H1 (cell line): Measurements from ENCODE around the gene SIM2. TPM values are rescaled to one million over a fixed set of nuclear protein-coding genes. Genes with fewer than 3 reads are reported as not detected.

Experiments used
- CTCF ChIA-PET: fragments of 300-600 bp; sonication (Branson Sonifier 250); formaldehyde crosslinking; loops from one replicate; lab custom pipeline; 2021; ENCODE audit not compliant: partially characterized antibody; lab: Charles Lee
- POLR2A ChIA-PET: fragments of 300-600 bp; sonication (Branson Sonifier 250); formaldehyde crosslinking; loops from one replicate; lab custom pipeline; 2021; ENCODE audit warnings: inconsistent platforms; ENCODE audit not compliant: partially characterized antibody; lab: Charles Lee
- DNase-seq, 2 experiments: peaks; one replicate each; pipeline versions ENCODE4 v3.0.0 to v3.0.0-alpha.2; 2010 to 2022; ENCODE audit warnings: low spot score in 2 of 2, low read depth in 1 of 2, mixed read lengths in 1 of 2
- FAIRE-seq: peaks from 2 replicates; lab custom pipeline; 2011; peaks lifted over from hg19 to GRCh38; lab: Jason Lieb, UNC
- H2AFZ ChIP-seq: 2 replicates; pipeline ENCODE4 v1.8.1; 2012; ENCODE audit warnings: low read length, inconsistent platforms
- H2AK5ac ChIP-seq: 2 replicates; pipeline ENCODE4 v1.6.1; 2013; ENCODE audit warnings: low read depth, low read length
- H2BK120ac ChIP-seq: replicated peaks from 2 replicates; pipeline ENCODE3; 2013; ENCODE audit warnings: low read depth, low read length, inconsistent platforms
- H2BK12ac ChIP-seq: 2 replicates; pipeline ENCODE4 v1.6.1; 2013; ENCODE audit warnings: low read depth, low read length
- H2BK15ac ChIP-seq: 2 replicates; pipeline ENCODE4 v1.6.1; 2013; ENCODE audit warnings: low read length
- H2BK20ac ChIP-seq: 2 replicates; pipeline ENCODE4 v1.6.1; 2013; ENCODE audit warnings: low read length
- H2BK5ac ChIP-seq: 2 replicates; pipeline ENCODE4 v1.6.1; 2013; ENCODE audit warnings: low read depth, low read length
- H3K14ac ChIP-seq: 2 replicates; pipeline ENCODE4 v1.6.1; 2013; ENCODE audit warnings: inconsistent platforms; ENCODE audit not compliant: insufficient read length
- H3K18ac ChIP-seq: 2 replicates; pipeline ENCODE4 v1.6.1; 2013; ENCODE audit warnings: low read length; ENCODE audit errors: extremely low read depth
- H3K23ac ChIP-seq: 2 replicates; pipeline ENCODE4 v1.6.1; 2013; ENCODE audit warnings: inconsistent platforms; ENCODE audit not compliant: insufficient read length
- H3K23me2 ChIP-seq: 2 replicates; pipeline ENCODE4 v1.6.1; 2013; ENCODE audit warnings: low read depth, low read length
- H3K27ac ChIP-seq: 2 replicates; pipeline ENCODE4 v1.6.1; 2011; ENCODE audit warnings: low read depth, low read length, inconsistent platforms
- H3K27me3 ChIP-seq, 4 experiments: replicated peaks in 1 of 4; 1 replicate in 1 of 4; 2 replicates in 3 of 4; pipeline versions ENCODE4 v1.6.1 to v1.8.1; 2011 to 2013; ENCODE audit warnings: low read length in 3 of 4, mild to moderate bottlenecking in 3 of 4, inconsistent platforms in 2 of 4, mixed read lengths in 2 of 4, moderate library complexity in 1 of 4; ENCODE audit not compliant: control insufficient read depth in 3 of 4, insufficient read depth in 3 of 4; ENCODE audit errors: extremely low read depth in 1 of 4
- H3K36me3 ChIP-seq, 4 experiments: 2 replicates each; pipeline versions ENCODE4 v1.6.1 to v1.8.1; 2011 to 2013; ENCODE audit warnings: mild to moderate bottlenecking in 4 of 4, low read length in 3 of 4, moderate library complexity in 2 of 4, control low read depth in 1 of 4, inconsistent platforms in 1 of 4; ENCODE audit not compliant: insufficient read depth in 4 of 4, control insufficient read depth in 2 of 4
- H3K4ac ChIP-seq: replicated peaks from 2 replicates; pipeline ENCODE3; 2013; ENCODE audit warnings: low read length, low read depth, mixed read lengths, inconsistent platforms; ENCODE audit not compliant: insufficient read length
- H3K4me1 ChIP-seq, 4 experiments: replicated peaks in 1 of 4; 1 replicate in 1 of 4; 2 replicates in 3 of 4; pipeline versions ENCODE4 v1.6.1 to v1.8.1; 2011 to 2013; ENCODE audit warnings: low read length in 3 of 4, inconsistent platforms in 2 of 4, mixed read lengths in 1 of 4; ENCODE audit not compliant: insufficient read depth in 4 of 4, control insufficient read depth in 3 of 4
- H3K4me2 ChIP-seq, 2 experiments: 2 replicates each; pipeline versions ENCODE4 v1.6.1 to v1.8.1; 2011 to 2013; ENCODE audit warnings: low read depth in 2 of 2, low read length in 2 of 2, control low read depth in 1 of 2, inconsistent platforms in 1 of 2, mild to moderate bottlenecking in 1 of 2; ENCODE audit not compliant: insufficient read depth in 1 of 2
- H3K4me3 ChIP-seq, 4 experiments: fragments of 200-600, 300-600 bp in 1 of 4; sonication (generic), shearing (Covaris generic), sonication (Bioruptor Twin) in 1 of 4; 2 replicates each; pipeline versions ENCODE4 v1.5.1 to v1.8.1; 2011 to 2016; ENCODE audit warnings: low read length in 4 of 4, low read depth in 3 of 4, control low read depth in 2 of 4, inconsistent platforms in 2 of 4, mild to moderate bottlenecking in 2 of 4, mixed read lengths in 1 of 4, moderate library complexity in 1 of 4; ENCODE audit not compliant: insufficient read depth in 2 of 4; ENCODE audit errors: extremely low read depth in 1 of 4
- H3K56ac ChIP-seq: replicated peaks from 2 replicates; pipeline ENCODE3; 2013; ENCODE audit warnings: low read depth, mild to moderate bottlenecking, mixed read lengths, low read length, inconsistent platforms; ENCODE audit not compliant: insufficient read length
- H3K79me1 ChIP-seq: 2 replicates; pipeline ENCODE4 v1.6.1; 2013; ENCODE audit warnings: low read depth, low read length, control low read depth
- H3K79me2 ChIP-seq, 2 experiments: 2 replicates each; pipeline versions ENCODE4 v1.6.1 to v1.8.1; 2012 to 2013; ENCODE audit warnings: low read length in 2 of 2, mild to moderate bottlenecking in 2 of 2, inconsistent platforms in 1 of 2; ENCODE audit not compliant: insufficient read depth in 2 of 2, control insufficient read depth in 1 of 2
- H3K9ac ChIP-seq, 4 experiments: replicated peaks in 1 of 4; 1 replicate in 1 of 4; 2 replicates in 3 of 4; pipeline versions ENCODE4 v1.6.1 to v1.8.1; 2011 to 2013; ENCODE audit warnings: low read depth in 3 of 4, low read length in 3 of 4, control low read depth in 2 of 4, mild to moderate bottlenecking in 2 of 4, moderate library complexity in 2 of 4, inconsistent platforms in 1 of 4; ENCODE audit errors: extremely low read depth in 1 of 4
- H3K9me3 ChIP-seq, 2 experiments: 2 replicates each; pipeline versions ENCODE4 v1.6.1 to v1.8.1; 2012 to 2013; ENCODE audit warnings: mild to moderate bottlenecking in 2 of 2, moderate library complexity in 2 of 2, control low read depth in 1 of 2, inconsistent platforms in 1 of 2, low read depth in 1 of 2, low read length in 1 of 2, mixed read lengths in 1 of 2; ENCODE audit not compliant: insufficient read depth in 2 of 2
- H4K20me1 ChIP-seq, 2 experiments: replicated peaks in 1 of 2; 2 replicates each; pipeline versions ENCODE3 to v1.8.1; 2011 to 2013; ENCODE audit warnings: inconsistent platforms in 2 of 2, low read length in 2 of 2, mild to moderate bottlenecking in 1 of 2; ENCODE audit not compliant: insufficient read depth in 2 of 2, control insufficient read depth in 1 of 2
- H4K5ac ChIP-seq: 2 replicates; pipeline ENCODE4 v1.6.1; 2013; ENCODE audit warnings: low read length, low read depth, mixed read lengths, inconsistent platforms; ENCODE audit not compliant: insufficient read length
- H4K8ac ChIP-seq: 2 replicates; pipeline ENCODE4 v1.8.0; 2013; ENCODE audit warnings: mild to moderate bottlenecking, moderate library complexity, low read length, inconsistent platforms; ENCODE audit not compliant: insufficient read depth; ENCODE audit errors: extremely low read depth
- H4K91ac ChIP-seq: replicated peaks from 2 replicates; pipeline ENCODE3; 2013; ENCODE audit warnings: low read length, mixed read lengths, inconsistent platforms; ENCODE audit not compliant: insufficient read length
- ASH2L ChIP-seq: fragments of 200-600, 300-600 bp; sonication (generic); IDR thresholded peaks from one replicate; pipeline ENCODE4 v1.7.1; 2017; ENCODE audit warnings: low read length
- CBX8 ChIP-seq: fragments of 300-800, 300-1000 bp; sonication (generic); IDR thresholded peaks from 2 replicates; pipeline ENCODE4 v1.7.1; 2016; ENCODE audit warnings: low read depth, low read length, borderline replicate concordance
- CREB1 ChIP-seq: IDR thresholded peaks from 2 replicates; pipeline ENCODE4 v1.6.1; 2012; ENCODE audit warnings: inconsistent platforms
- EGR1 ChIP-seq: IDR thresholded peaks from 2 replicates; pipeline ENCODE4 v1.6.1; 2011; ENCODE audit warnings: low read depth, low read length, borderline replicate concordance
- EZH2 ChIP-seq: fragments of 200-600 bp; sonication (generic); IDR thresholded peaks from 2 replicates; pipeline ENCODE4 v1.7.1; 2012; ENCODE audit warnings: low read depth, mild to moderate bottlenecking, moderate library complexity, low read length, inconsistent platforms; ENCODE audit not compliant: severe bottlenecking
- FOSL1 ChIP-seq: IDR thresholded peaks from 2 replicates; pipeline ENCODE4 v1.6.1; 2011; ENCODE audit warnings: mild to moderate bottlenecking, low read depth, low read length, moderate library complexity; ENCODE audit not compliant: insufficient read depth
- GABPA ChIP-seq: IDR thresholded peaks from 2 replicates; pipeline ENCODE4 v1.6.1; 2011; ENCODE audit warnings: mild to moderate bottlenecking, low read length, moderate library complexity, borderline replicate concordance; ENCODE audit not compliant: insufficient read depth
- HDAC2 ChIP-seq, 2 experiments: fragments of 300-600 bp in 1 of 2; sonication (generic) in 1 of 2; IDR thresholded peaks; 2 replicates each; pipeline ENCODE4 v1.6.1; 2011 to 2012; ENCODE audit warnings: low read depth in 2 of 2, low read length in 2 of 2, mild to moderate bottlenecking in 2 of 2, moderate library complexity in 2 of 2, borderline replicate concordance in 1 of 2, inconsistent platforms in 1 of 2
- KDM4A ChIP-seq: IDR thresholded peaks from one replicate; pipeline ENCODE4 v1.7.1; 2012; ENCODE audit warnings: low read depth, mild to moderate bottlenecking, moderate library complexity, low read length, inconsistent platforms; ENCODE audit not compliant: severe bottlenecking
- RNF2 ChIP-seq: fragments of 200-900, 300-1000 bp; sonication (generic); IDR thresholded peaks from 2 replicates; pipeline ENCODE4 v1.7.1; 2016; ENCODE audit warnings: borderline replicate concordance, low read depth, mild to moderate bottlenecking, antibody characterized with exemption, low read length; ENCODE audit not compliant: poor library complexity, severe bottlenecking; ENCODE audit errors: missing control alignments
- WGBS, 2 experiments: shearing (Covaris generic) in 1 of 2; methylation state at CpG; one replicate each; pipeline versions ENCODE4 v1.1.6 to v1.1.7; 2013 to 2015; ENCODE audit warnings: low lambda C conversion rate in 2 of 2, mixed read lengths in 2 of 2, inconsistent platforms in 1 of 2, low coverage in 1 of 2, missing lambda C conversion rate in 1 of 2; ENCODE audit not compliant: insufficient replicate concordance in 2 of 2, insufficient coverage in 1 of 2, insufficient read length in 1 of 2; ENCODE audit errors: extremely low coverage in 1 of 2, missing lambda C conversion rate in 1 of 2; 5-methylcytosine and 5-hydroxymethylcytosine counted together
- polyA plus RNA-seq, 7 experiments: library from polyadenylated mRNA; depleted of rRNA in 3 of 7; stranded (reverse) in 5 of 7; unstranded in 2 of 7; fragments of >200 nt in 5 of 7; fragments of 200-250 nt in 2 of 7; gene quantifications; 1 replicate in 5 of 7; 2 replicates in 1 of 7; 4 replicates in 1 of 7; pipeline versions ENCODE4 v1.2.1 to v1.2.3, GENCODE V29; 2011 to 2013; ENCODE audit warnings: missing spikeins in 2 of 7, mixed read lengths in 2 of 7
- total RNA-seq: library from RNA; stranded (reverse); fragmentation: NEBNext Ultra II Directional; extraction: Animal tissue kit (Norgen Biotek cat#: 25700); gene quantifications from 2 replicates; pipeline ENCODE4 v1.2.1, GENCODE V29; 2021

Gene SIM2
- total and polyA plus RNA-seq, 2 of the 8 experiments (the other 6 are each of a cell fraction or from before 2014, with no cell fraction given): 0.05 to 0.26 TPM

- H3K4ac ChIP-seq: no peak overlapping the region
- WGBS, 2 experiments: 2% methylated on average over 47 of the region's 49 CpGs; no CpG with 5 or more reads in 1 of the 2 experiments
- no peak overlapping the region for H4K8ac ChIP-seq
- peaks cover 0 to 24% (median 0%) of the 10 kb centered on the region in 4 experiments; a peak in 1 of 8 replicates for H3K36me3 ChIP-seq
- H2BK12ac ChIP-seq: peak overlapping the region; percentile 60; the same call in 1 of the 2 replicates
- H2BK20ac ChIP-seq: no peak overlapping the region; the same call in 1 of the 2 replicates
- H3K79me2 ChIP-seq: no peaks in the 10 kb centered on the region
- H3K79me1 ChIP-seq: no peaks in the 10 kb centered on the region; the same call in 1 of the 2 replicates
- H3K14ac ChIP-seq: no peak overlapping the region
- no peak overlapping the region for H3K9ac ChIP-seq
- H4K5ac ChIP-seq: no peak overlapping the region
- DNase-seq: peak in 1 of 2 experiments; percentile 66
- H2AK5ac ChIP-seq: no peak overlapping the region
- H3K23me2 ChIP-seq: no peaks in the 10 kb centered on the region; the same call in 1 of the 2 replicates
- no peak overlapping the region for H3K27ac ChIP-seq
- FAIRE-seq: no peak
- H4K91ac ChIP-seq: no peak overlapping the region
- H3K4me3 ChIP-seq: peak overlapping the region in 3 of 4 experiments; percentile 11 to 44 (median 19); a peak in 4 of 8 replicates
- no peak overlapping the region for H2BK5ac ChIP-seq
- H3K27me3 ChIP-seq: peaks cover 99 to 100% (median 100%) of the 10 kb centered on the region in 4 experiments
- H3K56ac ChIP-seq: no peak overlapping the region
- H3K18ac ChIP-seq: no peak overlapping the region; the same call in 1 of the 2 replicates
- H3K4me1 ChIP-seq: peaks cover 0 to 61% (median 42%) of the 10 kb centered on the region in 4 experiments; a peak in 6 of 7 replicates
- H2BK120ac ChIP-seq: no peak overlapping the region
- peaks cover 10 to 18% of the 10 kb centered on the region in 2 experiments for H4K20me1 ChIP-seq
- H3K9me3 ChIP-seq: no peaks in the 10 kb centered on the region
- no peak overlapping the region for H3K23ac ChIP-seq
- H2AFZ ChIP-seq: no peak overlapping the region
- peak overlapping the region; percentile 52 to 90 for H3K4me2 ChIP-seq
- POLR2A ChIA-PET: interaction anchor here (2.5 kb wide), 1 partner anchor 12 kb away, joined by 11 read pairs; no protein-coding TSS in a partner anchor
- H2BK15ac ChIP-seq: no peak overlapping the region
- CTCF ChIA-PET: interaction anchor here (0.8 to 3.2 kb wide), 7 partner anchors 9 to 200 kb away, joined by 3 to 19 read pairs (median 4); no protein-coding TSS in a partner anchor
- TF ChIP-seq EGR1 (0 out of 2 replicates have a peak, but pooled peaks have one; percentile 12), RNF2 (peak; percentile 98), KDM4A (peak; percentile 26), EZH2 (peak; percentile 85), CREB1 (no peak), ASH2L (peak; percentile 19), GABPA (no peak), HDAC2 (IDR thresholded peaks at IDR 0.05; ENCODE audit: borderline replicate concordance in 1 of 2, low read depth in 2 of 2, low read length in 2 of 2) (no peak), CBX8 (peak; percentile 89; the same call in 1 of the 2 replicates), FOSL1 (no peak)
Observed at GRCh38 chr21:36704281-36704957, 5.5 kb downstream of the SIM2 start.
